K562 (cell line): Measurements from ENCODE around the gene CORO2A. TPM values are rescaled to one million over a fixed set of nuclear protein-coding genes. Genes with fewer than 3 reads are reported as not detected.
A peak's percentile ranks its signal among the peaks of the same experiment; 100 is the strongest.

ENCODE experiments used
- AFF1 ChIP-seq, 2 experiments: fragments of 450-650 bp; IDR thresholded peaks; 2 replicates each; pipeline ENCODE4 v1.6.1; 2018; ENCODE audit warnings: mild to moderate bottlenecking in 2 of 2, low read depth in 1 of 2; ENCODE audit not compliant: partially characterized antibody in 2 of 2
- CC2D1A ChIP-seq: fragments of 450-650 bp; IDR thresholded peaks from 2 replicates; pipeline ENCODE4 v1.6.1; 2017; ENCODE audit warnings: mild to moderate bottlenecking
- ESRRA ChIP-seq: fragments of 450-650 bp; IDR thresholded peaks from 2 replicates; pipeline ENCODE4 v1.6.1; 2014; ENCODE audit warnings: low read depth, mild to moderate bottlenecking, moderate library complexity, borderline replicate concordance
- FOXK2 ChIP-seq, 2 experiments: fragments of 450-650 bp; IDR thresholded peaks in 1 of 2; conservative IDR thresholded peaks in 1 of 2; 2 replicates each; pipeline ENCODE4 v1.6.1; 2016; ENCODE audit warnings: low read depth in 2 of 2, mild to moderate bottlenecking in 1 of 2
- HNRNPK ChIP-seq: fragments of 200-400 bp; formaldehyde crosslinking; IDR thresholded peaks from one replicate; pipeline ENCODE4 v1.6.1; 2018; ENCODE audit warnings: mild to moderate bottlenecking, low read depth, low read length; ENCODE audit not compliant: poor library complexity, severe bottlenecking
- KLF1 ChIP-seq: fragments of 450-650 bp; IDR thresholded peaks from 2 replicates; pipeline ENCODE4 v1.6.1; 2016; ENCODE audit warnings: missing genetic modification characterization, missing compliant biosample characterization
- MXD1 ChIP-seq: fragments of 250-450 bp; sonication (Bioruptor Pico); IDR thresholded peaks from 2 replicates; pipeline ENCODE4 v1.8.0; 2021; ENCODE audit warnings: borderline replicate concordance, mild to moderate bottlenecking, moderate library complexity; ENCODE audit not compliant: poor library complexity, severe bottlenecking
- PURB ChIP-seq: sonication (generic); formaldehyde crosslinking; IDR thresholded peaks from 2 replicates; pipeline ENCODE4 v1.9.0; 2021; ENCODE audit warnings: low read depth, mild to moderate bottlenecking, missing genetic modification reagents
- RCOR1 ChIP-seq, 2 experiments: IDR thresholded peaks; 2 replicates each; pipeline ENCODE4 v1.6.1; 2012; ENCODE audit warnings: low read depth in 2 of 2, low read length in 2 of 2, borderline replicate concordance in 1 of 2, improper control_type of control experiment in 1 of 2
- RUNX1 ChIP-seq: sonication (generic); IDR thresholded peaks from 2 replicates; pipeline ENCODE4 v1.6.1; 2016; ENCODE audit warnings: antibody characterized with exemption, low read depth
- SIN3B ChIP-seq: fragments of 450-650 bp; IDR thresholded peaks from 2 replicates; pipeline ENCODE4 v1.6.1; 2017; ENCODE audit warnings: low read depth, mild to moderate bottlenecking, moderate library complexity
- SMARCA5 ChIP-seq: fragments of 450-650 bp; IDR thresholded peaks from 2 replicates; pipeline ENCODE4 v1.6.1; 2016
- THAP12 ChIP-seq: fragments of 250-450 bp; sonication (Bioruptor Pico); IDR thresholded peaks from 2 replicates; pipeline ENCODE4 v1.9.0; 2021; ENCODE audit warnings: mild to moderate bottlenecking, inconsistent platforms
- TSC22D4 ChIP-seq: fragments of 450-650 bp; IDR thresholded peaks from 2 replicates; pipeline ENCODE4 v1.6.1; 2016; ENCODE audit warnings: missing genetic modification characterization, missing biosample characterization, control low read depth
- ZFP30 ChIP-seq: fragments of 250-450 bp; sonication (Bioruptor Pico); IDR thresholded peaks from 2 replicates; pipeline ENCODE4 v1.8.0; 2022; ENCODE audit warnings: moderate library complexity, mild to moderate bottlenecking, inconsistent platforms, borderline replicate concordance
- ZNF311 ChIP-seq: fragments of 250-450 bp; sonication (Bioruptor Pico); IDR thresholded peaks from 2 replicates; pipeline ENCODE4 v1.4.0; 2020; ENCODE audit warnings: mild to moderate bottlenecking, moderate library complexity
- ZNF780A ChIP-seq: fragments of 250-450 bp; sonication (Bioruptor Pico); IDR thresholded peaks from 2 replicates; pipeline ENCODE4 v1.5.0; 2021; ENCODE audit warnings: mild to moderate bottlenecking
- polyA plus RNA-seq, 8 experiments: library from polyadenylated mRNA; depleted of rRNA in 4 of 8; stranded (reverse) in 5 of 8; unstranded in 3 of 8; fragments of >200 nt; fragmentation: Nextera tagmentation in 2 of 8; fragmentation: Illumina TruSeq in 1 of 8; extraction: Ambion mirVana in 2 of 8; extraction: Trizol in 1 of 8; gene quantifications; 2 replicates each; pipeline versions ENCODE4 v1.2.1 to v1.2.3, GENCODE V29; 2011 to 2014; ENCODE audit warnings: inconsistent platforms in 1 of 8, missing spikeins in 1 of 8
- total RNA-seq, 7 experiments: library from RNA; depleted of rRNA in 6 of 7; stranded (reverse); fragments of >200 nt in 6 of 7; fragmentation: Illumina TruSeq in 2 of 7; extraction: Trizol in 2 of 7; gene quantifications; 2 replicates each; pipeline versions ENCODE4 v1.2.1 to v1.2.3, GENCODE V29; 2011 to 2021; ENCODE audit warnings: low replicate concordance in 1 of 7

Gene CORO2A
- total and polyA plus RNA-seq, 9 of the 15 experiments (the other 6 are each of a cell fraction or from before 2014, with no cell fraction given) = 9.5 to 26.6 (median 18.0) TPM

- TF ChIP-seq AFF1 (IDR thresholded peaks at IDR 0.05; ENCODE audit: low read depth in 1 of 2, partially characterized antibody in 2 of 2) = no peak
- 0 out of 2 replicates have a peak, but pooled peaks have one; percentile 41 for TF ChIP-seq SIN3B
- no peak for TF ChIP-seq SMARCA5
- no peak for TF ChIP-seq CC2D1A
- no peak for TF ChIP-seq FOXK2 (conservative IDR thresholded peaks at IDR 0.05 in 1 of 2, IDR thresholded peaks at IDR 0.05 in 1 of 2; ENCODE audit: low read depth in 2 of 2)
- TF ChIP-seq KLF1 (tag) = no peak
- TF ChIP-seq MXD1 (CRISPR knock-in tag) = no peak
- TF ChIP-seq ZNF311 (CRISPR knock-in tag) = 0 out of 2 replicates have a peak, but pooled peaks have one; percentile 42
- no peak for TF ChIP-seq HNRNPK
- TF ChIP-seq THAP12 = no peak
- TF ChIP-seq ZNF780A (CRISPR knock-in tag) = no peak
- TF ChIP-seq RCOR1 (IDR thresholded peaks at IDR 0.05; ENCODE audit: borderline replicate concordance in 1 of 2, low read depth in 2 of 2, low read length in 2 of 2) = peak in 1 of 2 experiments; percentile 45; a peak in 1 of 4 replicates
- no peak for TF ChIP-seq PURB (CRISPR knock-in tag)
- TF ChIP-seq TSC22D4 (tag) = no peak
- peak; percentile 41; the same call in 1 of the 2 replicates for TF ChIP-seq ESRRA
- TF ChIP-seq RUNX1 = no peak
- no peak for TF ChIP-seq ZFP30 (CRISPR knock-in tag)
Observed at GRCh38 chr9:98192503-98193335, at the start of gene CORO2A (continued).
